Activated CD8-positive, alpha-beta memory T cell treated with anti-CD3 and anti-CD28 coated beads for 36 hours (primary cell): ENCODE results near the gene PTPRR. TPM values are rescaled to one million over a fixed set of nuclear protein-coding genes. Genes with fewer than 3 reads are reported as not detected.
"Not testable (repeated sequence)": the region's sequence is repeated elsewhere in the genome, so short reads cannot be mapped to it uniquely, and the experiment has no call there.

ENCODE experiments used
- CTCF ChIA-PET: fragments of 350-600 bp; sonication (Branson Sonifier 250); formaldehyde crosslinking; loops from one replicate; lab custom pipeline; 2021; ENCODE audit warnings: antibody characterized with exemption; lab: Charles Lee
- POLR2A ChIA-PET: fragments of 350-600 bp; sonication (Branson Sonifier 250); formaldehyde crosslinking; loops from one replicate; lab custom pipeline; 2021; ENCODE audit warnings: antibody characterized with exemption; lab: Charles Lee
- total RNA-seq, 2 experiments: library from RNA; stranded (reverse); gene quantifications; one replicate each; pipeline ENCODE4 v1.2.3, GENCODE V29; 2021

Gene PTPRR
- total RNA-seq, 2 experiments from 2014 or later, result not detected

GRCh38 chr12:70812136-70812535, 108.4 kb downstream of the PTPRR start:
- POLR2A ChIA-PET, result no interaction called here
- CTCF ChIA-PET, result no interaction called here

- ChIA-PET POLR2A (no interaction called here), CTCF (no interaction called here)
These were observed 110.7 kb downstream of the PTPRR start for GRCh38 chr12:70809887-70810286.

GRCh38 chr12:70807993-70808392, 112.5 kb downstream of the PTPRR start:
- POLR2A ChIA-PET, CTCF ChIA-PET: not testable (repeated sequence)

- ChIA-PET CTCF (no interaction called here), POLR2A (no interaction called here)
These were observed 113.7 kb downstream of the PTPRR start for GRCh38 chr12:70806827-70807226.

- CTCF ChIA-PET, result no interaction called here
- POLR2A ChIA-PET, result no interaction called here
These were observed 114.5 kb downstream of the PTPRR start for GRCh38 chr12:70806043-70806442.

- POLR2A ChIA-PET, result no interaction called here
- CTCF ChIA-PET, result no interaction called here
These were observed 122.3 kb downstream of the PTPRR start for GRCh38 chr12:70798016-70798783.

GRCh38 chr12:70796989-70797388, 123.5 kb downstream of the PTPRR start:
- ChIA-PET POLR2A (no interaction called here), CTCF (no interaction called here)

GRCh38 chr12:70795608-70796007, 124.9 kb downstream of the PTPRR start:
- ChIA-PET POLR2A (no interaction called here), CTCF (no interaction called here)

GRCh38 chr12:70794131-70794530, 126.4 kb downstream of the PTPRR start:
- ChIA-PET CTCF (no interaction called here), POLR2A (no interaction called here)

- CTCF ChIA-PET, result no interaction called here
These were observed 131.8 kb downstream of the PTPRR start for GRCh38 chr12:70788774-70789173.

GRCh38 chr12:70787612-70788011, 132.9 kb downstream of the PTPRR start:
- ChIA-PET POLR2A (no interaction called here), CTCF (no interaction called here)

More at GRCh38 chr12:70788774-70789173, 131.8 kb downstream of the PTPRR start:
- POLR2A ChIA-PET, result no interaction called here

- ChIA-PET POLR2A (no interaction called here), CTCF (no interaction called here)
These were observed 134.6 kb downstream of the PTPRR start for GRCh38 chr12:70785896-70786295.

- ChIA-PET POLR2A (no interaction called here), CTCF (no interaction called here)
These were observed 136.4 kb downstream of the PTPRR start for GRCh38 chr12:70784042-70784668.

- POLR2A ChIA-PET, result no interaction called here
- CTCF ChIA-PET, result no interaction called here
These were observed 137.1 kb downstream of the PTPRR start for GRCh38 chr12:70783455-70783854.

- POLR2A ChIA-PET, result no interaction called here
These were observed 141.3 kb downstream of the PTPRR start for GRCh38 chr12:70779250-70779649.

GRCh38 chr12:70774055-70774454, 146.5 kb downstream of the PTPRR start:
- ChIA-PET POLR2A (no interaction called here), CTCF (no interaction called here)

More at GRCh38 chr12:70779250-70779649, 141.3 kb downstream of the PTPRR start:
- CTCF ChIA-PET, result interaction anchor here (0.7 kb wide), 1 partner anchor 930 kb away, joined by 3 read pairs; no protein-coding TSS in a partner anchor

- POLR2A ChIA-PET, result no interaction called here
- CTCF ChIA-PET, result no interaction called here
These were observed 147.7 kb downstream of the PTPRR start for GRCh38 chr12:70772836-70773235.

GRCh38 chr12:70771581-70771980, 149.0 kb downstream of the PTPRR start:
- CTCF ChIA-PET, result no interaction called here
- POLR2A ChIA-PET, result no interaction called here

- POLR2A ChIA-PET, result no interaction called here
- CTCF ChIA-PET, result no interaction called here
These were observed 156.9 kb downstream of the PTPRR start for GRCh38 chr12:70763666-70764065.

GRCh38 chr12:70762000-70762399, 158.5 kb downstream of the PTPRR start:
- POLR2A ChIA-PET, result no interaction called here
- CTCF ChIA-PET, result no interaction called here
